ENCODE results near the gene LRRFIP1.
"Not testable (repeated sequence)": the region's sequence is repeated elsewhere in the genome, so short reads cannot be mapped to it uniquely, and the experiment has no call there.

The LRRFIP1 gene, protein sequence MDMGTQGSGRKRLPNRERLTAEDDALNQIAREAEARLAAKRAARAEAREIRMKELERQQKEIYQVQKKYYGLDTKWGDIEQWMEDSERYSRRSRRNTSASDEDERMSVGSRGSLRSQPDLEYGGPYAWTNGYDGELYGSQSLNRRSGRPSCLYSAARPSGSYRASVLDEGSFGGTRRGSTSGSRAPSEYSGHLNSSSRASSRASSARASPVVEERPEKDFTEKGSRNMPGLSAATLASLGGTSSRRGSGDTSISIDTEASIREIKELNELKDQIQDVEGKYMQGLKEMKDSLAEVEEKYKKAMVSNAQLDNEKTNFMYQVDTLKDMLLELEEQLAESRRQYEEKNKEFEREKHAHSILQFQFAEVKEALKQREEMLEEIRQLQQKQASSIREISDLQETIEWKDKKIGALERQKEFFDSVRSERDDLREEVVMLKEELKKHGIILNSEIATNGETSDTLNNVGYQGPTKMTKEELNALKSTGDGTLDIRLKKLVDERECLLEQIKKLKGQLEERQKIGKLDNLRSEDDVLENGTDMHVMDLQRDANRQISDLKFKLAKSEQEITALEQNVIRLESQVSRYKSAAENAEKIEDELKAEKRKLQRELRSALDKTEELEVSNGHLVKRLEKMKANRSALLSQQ

DNA sequence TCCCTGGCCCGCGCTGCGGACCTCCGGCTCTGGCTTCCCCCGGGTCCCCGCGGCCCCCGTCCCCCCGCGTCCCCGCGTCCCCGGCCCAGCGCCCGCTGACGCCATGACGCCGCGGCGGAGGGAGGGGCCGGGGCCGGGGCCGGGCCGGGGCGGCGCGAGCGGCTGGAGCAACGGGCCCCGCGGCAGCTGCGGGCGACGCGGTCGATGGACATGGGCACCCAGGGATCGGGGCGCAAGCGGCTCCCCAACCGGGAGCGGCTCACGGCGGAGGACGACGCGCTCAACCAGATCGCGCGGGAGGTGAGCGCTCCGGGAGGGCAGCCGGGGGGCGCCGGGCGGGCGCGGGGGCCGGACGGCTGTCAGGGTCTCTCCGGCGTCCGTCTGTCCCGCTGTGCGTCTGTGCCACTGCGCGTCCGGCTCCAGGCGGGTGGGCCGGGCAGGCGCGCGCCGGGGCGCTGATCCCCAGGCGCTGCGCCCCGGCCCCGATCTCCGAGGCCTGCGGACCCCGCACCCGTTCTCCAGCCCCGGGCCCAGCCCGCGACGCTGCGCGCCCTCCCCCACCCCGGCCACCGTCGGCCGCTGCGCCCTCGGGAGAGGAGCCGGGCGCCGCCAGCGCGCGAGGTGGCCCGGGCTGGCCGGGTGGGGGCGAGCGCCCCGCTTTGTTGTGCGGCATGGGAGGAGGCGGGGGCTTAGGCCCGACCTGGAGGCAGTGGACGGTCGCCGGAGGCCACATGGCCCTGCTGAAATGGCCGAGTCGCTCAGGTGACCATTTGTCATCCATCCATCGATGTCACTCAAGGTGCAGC lies at the start of gene LRRFIP1:
LRRFIP1 (plus strand) TSS at position 147 of the 806 bp plus-strand sequence; CDS start at position 205, 58 bp downstream.
- peak; percentile 47 for DNase-seq

DNA sequence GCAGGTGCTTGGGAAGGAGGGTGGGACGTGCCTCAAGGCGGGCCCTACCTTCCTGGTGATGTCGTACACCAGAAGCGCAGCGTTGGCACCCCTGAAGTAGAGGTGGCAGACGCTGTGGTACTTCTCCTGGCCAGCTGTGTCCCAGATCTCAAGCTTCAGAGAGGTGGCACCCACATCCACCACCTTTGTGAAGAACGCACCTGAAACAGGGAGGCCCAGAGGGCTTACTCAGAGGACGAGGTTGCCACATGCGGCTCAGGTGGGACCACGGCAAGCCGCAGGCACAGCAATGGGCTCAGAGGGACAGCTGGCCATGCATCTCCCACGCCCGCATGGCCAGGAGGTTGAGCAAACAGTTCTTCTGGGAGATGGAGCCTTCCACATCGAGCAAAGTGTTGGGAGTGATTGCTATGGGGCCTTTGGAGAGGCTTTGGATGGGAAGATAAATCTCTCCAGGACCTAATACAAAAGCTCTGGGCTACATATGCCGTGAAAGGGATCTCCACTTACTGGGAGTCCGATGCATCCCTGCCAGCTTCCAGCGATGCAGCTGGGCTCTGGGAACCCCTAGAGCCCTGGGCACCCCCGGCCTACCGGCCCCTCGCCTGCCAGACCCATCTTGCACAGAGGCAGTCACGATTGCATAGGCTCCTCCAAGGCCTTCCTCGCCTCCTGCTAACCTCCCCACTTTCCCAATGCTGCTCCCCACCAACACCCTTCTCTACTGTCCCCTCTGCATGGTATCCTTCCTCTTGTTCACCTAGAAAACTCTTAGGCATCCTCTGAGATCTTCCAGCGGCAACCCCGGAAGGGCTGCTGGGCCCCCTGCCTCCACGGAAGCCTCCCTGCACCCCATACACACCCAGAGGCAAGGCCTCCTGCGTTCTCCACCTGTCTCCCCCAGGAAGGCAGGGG lies 49.2 kb upstream of the LRRFIP1 start:
- DNase-seq, result no peak

DNA sequence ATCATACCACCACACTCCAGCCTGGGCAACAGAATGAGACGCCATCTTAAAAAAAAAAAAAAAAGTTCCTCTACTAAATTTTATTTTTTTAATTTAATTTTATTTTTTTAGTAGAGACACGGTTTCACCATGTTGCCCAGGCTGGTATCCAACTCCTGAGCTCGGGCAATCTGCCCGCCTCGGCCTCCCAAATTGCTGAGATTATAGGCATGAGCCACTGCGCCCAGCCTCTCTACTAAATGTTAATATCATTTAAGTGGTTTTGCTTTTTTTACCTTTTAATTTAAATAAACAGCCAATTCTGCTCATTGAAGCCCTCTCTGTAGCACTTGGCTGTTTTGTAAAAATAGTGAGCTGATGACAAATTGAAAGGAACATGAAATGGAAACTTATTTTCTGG lies 46.1 kb upstream of the LRRFIP1 start:
- DNase-seq, result no peak

DNA sequence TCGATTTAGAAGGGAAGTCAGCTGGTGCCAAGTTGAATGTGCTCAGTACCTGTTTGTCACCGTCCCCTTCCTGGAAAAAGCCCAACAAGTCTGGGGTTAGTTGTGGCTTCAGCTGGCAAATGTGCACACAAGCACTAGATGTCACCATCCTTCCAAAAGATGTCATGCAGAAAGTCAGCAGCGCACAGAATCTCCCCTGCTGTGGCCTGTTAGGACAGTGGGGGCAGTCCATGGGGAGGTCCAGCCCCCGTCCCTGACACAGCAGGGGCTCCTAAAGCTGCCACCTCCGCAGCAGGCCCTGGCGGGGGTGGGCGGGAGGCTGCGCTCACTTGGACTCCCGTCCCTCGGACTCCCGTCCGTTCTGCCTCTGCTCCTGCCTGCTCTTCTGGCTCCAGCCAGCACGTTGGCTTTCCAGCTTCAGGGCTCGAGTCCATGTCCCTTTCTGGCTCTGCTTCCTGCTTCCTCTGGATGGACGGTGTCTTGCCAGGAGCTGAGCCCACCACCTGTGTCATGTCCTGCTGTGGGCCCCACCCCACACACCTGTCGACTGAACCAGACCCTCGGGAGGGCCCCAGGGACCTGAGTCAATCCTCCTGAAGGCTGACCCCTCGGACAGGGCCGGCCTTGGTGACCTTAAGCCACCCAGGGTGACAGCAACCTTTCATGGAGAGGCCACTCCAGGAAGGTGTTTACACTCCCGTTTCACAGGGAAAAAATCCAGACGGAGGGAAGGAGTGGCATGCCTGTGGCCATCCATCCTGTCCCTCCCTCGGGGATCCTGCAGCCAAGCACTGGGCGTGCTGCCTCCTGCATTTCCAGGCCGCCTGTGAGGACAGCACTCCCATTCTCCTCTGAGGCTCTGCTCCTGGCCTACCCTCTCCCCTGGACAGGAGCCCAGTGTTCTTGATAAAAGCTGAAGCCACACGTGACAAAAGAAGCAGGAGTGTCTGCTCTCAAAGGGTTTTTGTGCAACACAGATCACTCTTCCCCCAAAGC lies 45.3 kb upstream of the LRRFIP1 start:
- peak; percentile 58 for DNase-seq

DNA sequence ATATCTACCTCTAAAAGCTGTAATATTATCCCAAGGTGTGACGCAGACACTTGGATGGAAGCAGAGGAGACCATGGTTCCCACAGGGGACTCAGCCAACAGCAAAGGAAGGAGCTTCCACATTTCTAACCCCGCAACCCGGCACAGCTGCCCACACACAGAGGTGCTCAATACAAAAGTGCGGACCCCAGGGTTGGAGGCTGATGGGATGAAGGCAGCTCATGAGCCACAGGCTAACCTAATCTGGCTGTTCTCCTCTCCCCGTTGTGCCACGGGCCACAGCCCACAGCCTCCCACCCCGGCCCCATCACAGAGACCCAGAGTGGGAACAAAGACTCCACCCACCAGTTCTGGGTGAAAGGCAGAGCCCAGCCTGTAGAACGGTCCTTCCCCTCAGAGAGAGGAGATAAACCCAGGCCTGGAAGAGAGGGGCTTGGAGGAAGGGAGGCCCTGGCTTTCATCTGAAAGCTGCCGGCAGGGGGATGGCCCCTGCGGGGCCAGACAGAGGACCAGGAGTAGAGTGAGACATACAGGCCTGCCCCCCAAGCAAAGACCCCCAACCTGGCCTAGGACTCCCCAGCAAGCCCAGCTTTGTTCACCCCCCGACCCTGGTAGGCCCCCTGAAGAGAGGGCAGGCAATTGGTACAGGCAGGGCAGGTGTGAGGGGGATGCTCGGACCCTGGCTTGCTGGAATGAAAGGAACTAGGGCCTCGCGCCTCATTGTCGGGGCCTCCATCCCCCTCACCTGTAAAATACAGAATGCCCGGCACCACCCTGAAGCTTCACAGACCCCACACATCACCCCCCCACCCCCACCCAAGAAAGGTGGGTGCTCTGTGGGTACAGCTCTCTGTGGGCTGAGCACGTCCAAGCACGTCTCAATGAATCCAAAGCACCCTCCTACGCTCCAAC lies 43.7 kb upstream of the LRRFIP1 start:
- DNase-seq, result no peak

DNA sequence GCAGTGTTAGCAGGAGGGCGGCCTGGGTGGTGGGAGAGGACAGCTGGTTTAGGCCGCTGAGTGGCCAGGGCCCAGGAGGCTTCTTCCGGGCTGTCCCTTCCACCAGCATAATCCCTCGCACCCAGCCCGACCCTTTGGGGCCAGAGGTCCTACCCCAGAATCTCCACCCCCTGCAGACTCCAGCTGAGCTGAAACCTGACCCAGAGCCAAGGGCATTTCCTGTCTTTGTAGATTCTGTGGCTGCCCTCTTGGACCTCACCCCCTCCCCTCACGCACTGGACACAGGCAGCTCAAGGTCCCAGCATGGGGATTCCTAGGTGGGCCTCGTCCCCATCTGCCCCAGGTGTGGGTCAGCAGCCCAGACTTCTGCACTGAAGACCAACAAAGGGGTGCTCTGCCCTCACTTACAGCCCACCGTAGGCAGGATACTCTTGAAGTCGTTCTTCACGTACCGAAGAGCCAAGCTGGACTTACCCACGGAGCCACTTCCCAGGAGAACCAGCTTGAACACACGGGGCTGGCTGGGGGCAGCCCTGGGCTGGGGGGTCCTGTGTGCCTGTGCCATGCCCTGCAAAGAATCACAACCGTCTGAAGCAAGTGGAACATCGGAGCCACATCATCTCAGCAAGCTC lies 41.7 kb upstream of the LRRFIP1 start:
- DNase-seq, result no peak

DNA sequence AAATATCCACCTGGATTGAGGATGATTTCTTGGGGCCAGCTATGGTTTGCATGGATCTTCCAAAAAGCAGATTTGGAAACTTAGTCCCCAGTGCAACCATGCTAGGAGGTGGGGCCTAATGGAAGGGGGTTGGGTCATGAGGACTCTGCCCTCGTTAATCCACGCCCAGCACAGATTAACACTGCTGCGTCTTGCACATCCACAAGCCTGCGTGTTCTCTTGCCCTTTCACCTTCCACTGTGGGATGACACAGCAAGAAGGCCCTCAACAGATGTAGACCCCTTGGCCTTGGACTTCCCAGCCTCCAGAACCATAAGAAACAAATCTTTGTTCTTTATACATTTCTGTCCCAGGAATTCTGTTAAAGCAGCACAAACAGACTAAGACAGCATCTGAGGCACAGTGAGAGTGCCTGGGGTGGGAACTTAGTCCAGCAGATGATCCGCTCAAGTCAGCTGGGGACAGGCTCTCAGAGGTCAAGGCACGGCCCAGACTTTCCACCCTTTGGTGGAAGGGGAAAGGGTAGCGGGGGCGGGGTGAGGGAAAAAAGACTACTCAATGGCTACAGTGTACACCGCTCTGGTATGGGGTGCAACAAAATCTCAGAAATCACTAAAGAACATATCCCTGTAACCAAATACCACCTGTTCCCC lies 39.2 kb upstream of the LRRFIP1 start:
- DNase-seq, result no peak

DNA sequence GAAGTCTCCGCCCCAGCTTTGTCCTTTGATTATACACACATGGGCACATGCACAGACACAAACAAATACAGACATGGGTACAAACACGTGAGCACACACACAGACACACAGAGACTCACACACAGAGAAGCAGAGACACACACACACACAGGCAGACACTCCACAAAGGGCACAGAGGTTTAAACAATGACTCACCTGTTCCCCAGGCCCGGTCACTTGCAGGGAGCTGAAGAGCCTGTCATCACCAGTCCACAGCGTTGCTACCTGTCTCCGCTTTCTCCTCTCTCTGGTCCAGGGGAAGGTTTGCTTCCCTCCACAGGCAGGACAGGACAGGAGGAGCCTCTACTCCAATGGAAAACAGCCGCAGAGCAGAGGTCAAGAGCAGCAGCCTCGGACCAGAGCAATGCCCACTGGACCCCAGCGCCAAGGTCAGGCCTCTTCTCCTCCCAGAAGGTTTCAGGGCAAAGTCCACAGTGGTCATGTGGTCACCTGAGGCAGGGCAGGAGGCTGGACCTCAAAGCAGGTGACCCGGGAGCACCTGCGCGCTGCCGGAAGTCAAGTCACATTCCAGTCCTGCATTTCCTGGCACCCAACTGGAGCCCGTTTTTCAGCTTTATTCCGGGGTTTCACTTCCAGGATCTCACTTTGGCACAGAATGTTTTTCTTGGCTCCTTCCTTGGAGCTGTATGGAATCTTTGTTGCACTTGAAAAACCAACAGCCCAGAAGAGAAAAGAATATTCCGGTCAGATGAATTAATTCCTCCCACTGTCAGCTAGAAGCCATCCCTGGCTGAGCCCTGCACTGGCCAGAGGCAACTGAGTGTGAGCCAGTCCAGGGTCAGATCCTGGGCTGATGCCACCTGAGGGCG lies 36.9 kb upstream of the LRRFIP1 start, which contains the start of gene RAB17:
RAB17 (minus strand) TSS at position 463 of the 869 bp plus-strand sequence. CDS start 4,580 bp downstream, outside the sequence.
- DNase-seq, result peak; percentile 33

DNA sequence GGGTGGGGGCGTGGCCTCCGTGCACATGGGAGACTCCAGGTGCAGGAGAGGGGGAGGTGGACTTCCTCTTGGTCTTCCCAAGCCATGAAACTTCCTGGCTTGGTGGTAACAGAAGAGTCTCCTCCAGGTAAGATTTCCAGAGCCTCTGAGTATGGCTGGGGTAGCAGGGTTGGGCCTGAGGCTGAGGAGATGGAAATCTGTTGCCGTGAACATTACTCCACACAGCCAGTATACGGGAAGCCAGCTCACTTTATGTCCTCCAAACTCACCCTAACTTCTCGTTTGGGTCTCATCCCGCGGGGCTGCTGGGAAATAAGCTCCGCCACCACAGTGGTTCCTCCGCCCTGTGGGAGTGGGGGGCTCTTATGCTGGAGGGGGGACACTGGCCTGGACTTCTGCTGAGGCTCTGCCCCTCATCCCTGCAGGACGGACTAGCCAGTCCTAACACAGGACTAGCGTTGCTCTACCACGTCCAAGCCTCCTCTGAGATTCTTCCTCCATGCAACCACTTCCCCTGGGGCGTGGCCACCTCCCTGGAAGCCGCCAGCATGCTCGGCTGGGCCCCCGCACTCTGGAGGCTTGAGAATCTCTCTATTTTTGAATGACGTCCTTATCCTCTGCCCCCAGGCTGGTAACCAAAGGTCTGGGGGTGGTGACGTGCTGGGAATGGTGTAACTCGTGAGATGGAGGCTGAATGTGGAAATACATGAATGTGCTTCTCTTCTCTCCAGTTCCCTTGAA lies 36.1 kb upstream of the LRRFIP1 start:
- DNase-seq, result no peak

DNA sequence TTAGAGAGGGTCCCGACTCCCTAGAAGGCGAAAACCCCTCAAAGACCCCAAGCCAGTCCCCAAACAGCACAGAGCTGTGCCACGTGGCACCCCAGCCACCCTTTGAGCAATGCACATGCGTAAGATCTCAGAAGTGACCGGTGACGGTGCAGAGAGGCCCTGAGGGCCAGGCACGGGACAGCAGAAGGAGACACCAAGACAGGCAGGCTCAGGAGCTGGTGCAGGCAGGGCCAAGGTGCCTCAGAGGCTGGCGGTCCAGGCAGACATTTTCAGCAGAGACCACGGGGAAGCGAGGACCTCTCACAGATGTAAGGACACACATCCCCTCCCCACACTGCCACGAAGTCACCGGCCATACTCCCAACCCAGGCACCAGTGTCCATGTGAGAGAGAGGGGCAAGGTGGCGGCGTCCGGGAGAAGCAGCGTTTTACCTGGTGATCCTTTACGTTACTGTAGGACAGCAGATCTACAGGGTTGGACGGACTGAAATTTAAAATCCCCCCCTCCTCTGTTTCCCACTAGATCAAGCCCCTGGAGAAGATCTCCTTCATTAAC lies 34.9 kb upstream of the LRRFIP1 start:
- DNase-seq, result no peak

DNA sequence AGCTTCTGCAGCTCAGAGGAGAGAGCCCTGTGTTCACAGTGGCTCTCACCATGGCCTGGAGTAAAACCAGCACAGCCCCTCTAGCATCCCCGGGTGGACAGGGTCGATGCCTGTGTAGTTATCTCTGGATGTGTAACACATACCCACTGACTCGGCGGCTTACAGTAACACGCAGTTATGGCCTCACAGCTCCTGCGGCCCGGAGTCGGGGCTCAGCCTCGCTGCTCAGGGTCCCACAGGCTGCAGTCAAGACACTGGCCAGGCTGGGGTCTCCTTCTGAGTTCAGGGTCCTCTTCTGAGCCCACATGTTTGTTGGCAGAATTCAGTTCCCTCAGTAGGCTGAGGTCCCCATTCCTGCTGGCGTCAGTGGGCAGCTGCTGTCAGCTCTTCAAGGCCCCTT lies 34.4 kb upstream of the LRRFIP1 start:
- no peak for DNase-seq

DNA sequence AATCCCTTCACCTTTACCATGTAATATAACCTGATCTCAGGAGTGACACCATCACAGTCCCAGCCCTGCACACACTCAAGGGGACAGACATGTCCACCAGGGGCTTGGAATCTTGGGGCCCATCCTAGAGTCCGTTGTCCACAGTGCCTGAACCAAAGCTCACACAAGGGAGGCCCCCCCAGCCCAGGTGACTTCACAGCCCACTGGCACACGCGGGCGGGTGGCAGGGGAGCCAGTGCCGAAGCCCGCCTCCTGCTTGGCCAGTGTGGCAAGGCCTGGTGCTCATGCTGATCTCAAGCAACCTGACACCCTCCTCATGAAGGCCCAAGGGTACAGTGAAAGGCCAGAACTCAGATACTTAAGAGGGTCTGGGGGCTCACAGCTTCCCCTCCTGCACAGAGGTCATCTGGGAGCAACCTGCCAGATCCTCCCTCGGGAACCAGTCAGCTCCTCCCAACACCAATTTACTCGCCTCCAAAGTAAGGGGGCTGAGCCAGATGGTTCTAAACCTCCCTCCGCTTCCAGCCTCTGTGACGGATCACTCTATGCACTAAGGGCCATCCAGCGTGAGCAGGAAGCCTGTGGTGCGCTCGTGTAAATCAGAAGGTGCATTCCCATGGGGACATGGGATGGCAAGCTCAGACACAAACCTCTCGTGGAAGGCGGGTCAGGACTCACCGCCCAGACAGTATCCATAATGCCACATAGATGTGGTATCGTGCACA lies 33.6 kb upstream of the LRRFIP1 start:
- DNase-seq, result no peak

DNA sequence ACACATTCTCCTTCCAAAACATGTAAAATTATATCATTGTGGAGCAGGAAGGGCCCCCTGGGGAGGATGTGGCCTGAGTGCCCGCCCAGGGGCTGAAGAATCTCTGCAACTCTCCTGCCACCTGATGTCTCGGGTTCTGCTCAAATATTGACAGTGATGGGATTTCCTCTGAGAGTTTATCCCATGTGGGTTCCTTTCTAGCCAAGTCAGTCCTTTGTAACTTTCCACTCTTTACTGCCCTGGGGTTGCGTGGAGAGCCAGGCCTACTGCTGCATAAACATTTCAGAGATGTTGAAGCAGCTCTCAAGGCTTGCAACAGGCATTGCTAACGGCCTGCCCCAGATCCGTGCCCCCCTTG lies 32.9 kb upstream of the LRRFIP1 start:
- no peak for DNase-seq

DNA sequence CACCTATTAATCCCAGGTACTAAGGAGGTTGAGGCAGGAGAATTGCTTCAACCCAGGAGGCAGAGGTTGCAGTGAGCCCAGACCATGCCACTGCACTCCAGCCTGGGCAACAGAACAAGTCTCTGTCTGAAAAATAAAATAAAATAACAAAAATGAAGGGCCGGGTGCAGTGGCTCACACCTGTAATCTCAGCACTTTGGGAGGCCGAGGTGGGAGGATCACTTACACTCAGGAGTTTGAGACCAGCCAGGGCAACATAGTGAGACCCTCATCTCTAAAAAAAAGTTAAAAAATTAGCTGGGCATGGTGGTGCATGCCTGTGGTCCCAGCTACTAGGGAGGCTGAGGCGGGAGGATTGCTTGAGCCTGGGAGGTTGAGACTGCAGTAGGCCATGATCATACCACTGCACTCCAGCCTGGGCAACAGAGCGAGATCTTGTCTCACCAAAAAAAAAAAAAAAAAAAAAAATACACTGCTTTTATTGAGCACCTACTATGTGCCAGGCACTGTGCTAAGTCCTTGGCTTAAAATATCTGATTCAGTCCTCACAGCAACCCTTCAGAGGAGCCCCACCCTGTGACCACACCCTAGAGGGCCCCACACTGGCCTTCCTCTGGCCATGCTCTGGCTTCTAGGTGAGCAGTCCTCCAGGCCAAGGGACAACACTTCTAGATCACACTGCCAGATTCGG lies 31.4 kb upstream of the LRRFIP1 start:
- DNase-seq, result not testable (repeated sequence)

DNA sequence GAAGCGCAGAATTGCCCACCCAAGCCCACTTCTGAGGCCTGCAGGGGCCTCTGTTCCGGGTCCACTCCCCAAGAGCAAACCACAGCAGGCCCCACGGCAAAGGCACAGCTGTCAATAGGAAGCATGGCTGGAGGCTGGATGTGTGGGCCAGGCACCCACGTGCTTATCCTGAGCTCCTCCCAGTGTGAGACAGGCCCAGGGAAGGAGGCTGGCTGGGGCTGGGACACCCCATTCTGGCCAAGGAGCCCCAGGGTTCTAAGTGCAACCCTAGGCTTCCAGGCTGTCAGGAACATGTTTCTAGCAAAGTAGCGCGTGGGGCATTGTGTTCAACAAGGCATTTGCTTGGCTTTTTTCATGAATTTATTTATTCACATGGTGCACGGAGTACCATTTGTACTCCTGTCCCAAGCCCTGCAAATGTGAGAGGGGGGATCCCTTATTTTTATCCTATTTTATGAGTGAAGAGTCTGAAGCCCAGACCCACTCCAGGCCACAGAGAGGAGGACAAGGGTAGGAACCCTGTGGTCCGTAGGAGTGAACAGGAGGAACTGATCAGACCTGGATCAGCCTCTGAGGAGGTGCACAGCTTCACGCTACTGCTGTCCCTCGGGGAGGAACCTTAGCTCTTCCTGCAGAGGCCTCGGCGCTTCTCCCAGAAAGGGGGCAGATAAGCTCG lies 30.7 kb upstream of the LRRFIP1 start:
- DNase-seq, result no peak
